Measurements from ENCODE around the gene OR1J1.
A peak's percentile ranks its signal among the peaks of the same experiment; 100 is the strongest.

Gene OR1J1

GRCh38 chr9:122477826-122478225 lies at the start of gene OR1J1:
Gene OR1J1 (minus strand): TSS chr9:122477926. CDS start chr9:122477926, 0 bp downstream.
- DNase-seq: no peak

- no peak for DNase-seq
These were observed 49.5 kb upstream of the OR1J1 start, which contains the start of gene OR1N1 for GRCh38 chr9:122527193-122527592. Gene OR1N1 (minus strand): TSS chr9:122527293. CDS start chr9:122527293, 0 bp downstream.

DNA sequence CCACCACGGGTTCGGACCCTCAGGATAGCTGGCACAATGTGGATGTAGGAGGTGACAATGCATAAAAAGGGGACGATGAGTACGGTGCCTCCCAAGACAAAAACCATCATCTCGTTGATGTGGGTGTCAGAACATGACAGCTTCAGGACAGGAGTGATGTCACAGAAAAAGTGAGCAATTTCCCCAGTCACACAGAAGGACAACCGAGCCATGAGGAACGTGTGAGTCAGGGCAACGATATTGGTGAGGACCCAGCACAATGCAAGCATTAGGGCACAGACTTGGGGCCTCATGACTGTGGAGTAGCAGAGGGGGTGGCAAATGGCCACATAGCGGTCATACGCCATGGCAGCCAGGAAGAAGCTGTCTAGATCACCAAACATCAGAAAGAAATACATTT lies 48.9 kb upstream of the OR1J1 start:
- no peak for DNase-seq

- no peak for DNase-seq
These were observed 41.6 kb upstream of the OR1J1 start for GRCh38 chr9:122519376-122519775.

DNA sequence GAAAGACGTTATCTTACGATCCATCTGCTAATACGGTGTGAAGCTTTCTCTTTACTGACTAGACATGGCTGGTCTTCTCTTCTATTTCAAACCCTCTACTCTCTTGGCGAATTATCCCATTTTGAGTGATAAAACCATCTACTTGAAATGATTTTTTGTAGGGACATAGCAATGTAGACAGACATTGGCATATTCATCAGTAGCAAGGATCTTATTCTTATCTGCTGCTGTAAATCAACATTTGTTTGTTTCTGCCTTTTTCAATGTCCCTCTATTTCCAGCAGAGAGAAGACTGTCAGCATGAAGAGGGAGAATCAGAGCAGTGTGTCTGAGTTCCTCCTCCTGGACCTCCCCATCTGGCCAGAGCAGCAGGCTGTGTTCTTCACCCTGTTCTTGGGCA lies 41.1 kb upstream of the OR1J1 start, which contains the start of gene OR1J4:
Gene OR1J4 (plus strand): TSS at position 301 of the 400 bp plus-strand sequence. CDS start 0 bp downstream, at position 301.
- DNase-seq: no peak

- DNase-seq: no peak
These were observed 40.5 kb upstream of the OR1J1 start for GRCh38 chr9:122518226-122518625.

DNA sequence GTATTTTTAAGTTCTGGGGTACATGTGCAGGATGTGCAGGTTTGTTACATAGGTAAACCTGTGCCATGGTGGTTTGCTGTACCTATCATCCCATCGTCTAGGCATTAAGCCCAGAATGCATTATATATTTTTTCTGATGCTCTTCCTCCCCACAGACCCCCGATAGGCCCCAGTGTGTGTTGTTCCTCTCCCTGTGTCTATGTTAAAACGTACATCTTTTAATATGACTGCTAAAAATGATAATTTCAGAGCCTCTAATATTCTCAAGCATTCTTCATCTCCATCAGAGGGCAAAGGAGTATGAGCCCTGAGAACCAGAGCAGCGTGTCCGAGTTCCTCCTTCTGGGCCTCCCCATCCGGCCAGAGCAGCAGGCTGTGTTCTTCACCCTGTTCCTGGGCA lies 32.8 kb upstream of the OR1J1 start, which contains the start of gene OR1J2:
Gene OR1J2 (plus strand): TSS at position 301 of the 400 bp plus-strand sequence. CDS start 0 bp downstream, at position 301.
- DNase-seq: no peak

GRCh38 chr9:122506964-122507363 lies 29.2 kb upstream of the OR1J1 start:
- DNase-seq: no peak

DNA sequence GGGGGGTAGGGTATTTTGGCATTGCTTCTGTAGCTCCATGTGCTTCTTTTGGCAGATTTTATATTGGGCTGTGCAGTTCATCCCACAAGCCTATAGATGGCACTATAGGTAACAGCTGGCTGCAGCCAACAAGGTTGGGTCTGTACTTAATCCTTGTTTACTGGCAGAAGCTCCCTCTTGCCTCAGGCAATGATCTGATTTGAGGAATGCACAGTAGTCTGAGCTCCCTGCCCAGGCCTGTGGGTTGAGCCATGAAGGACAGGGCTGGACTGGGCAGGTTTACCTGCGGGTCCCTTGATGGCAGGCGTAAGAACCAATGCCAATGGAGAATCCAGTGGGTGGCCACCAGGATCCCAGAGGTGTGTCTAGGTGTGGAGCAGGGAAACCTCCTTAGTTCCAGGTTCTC lies 21.2 kb upstream of the OR1J1 start:
- no peak for DNase-seq

DNA sequence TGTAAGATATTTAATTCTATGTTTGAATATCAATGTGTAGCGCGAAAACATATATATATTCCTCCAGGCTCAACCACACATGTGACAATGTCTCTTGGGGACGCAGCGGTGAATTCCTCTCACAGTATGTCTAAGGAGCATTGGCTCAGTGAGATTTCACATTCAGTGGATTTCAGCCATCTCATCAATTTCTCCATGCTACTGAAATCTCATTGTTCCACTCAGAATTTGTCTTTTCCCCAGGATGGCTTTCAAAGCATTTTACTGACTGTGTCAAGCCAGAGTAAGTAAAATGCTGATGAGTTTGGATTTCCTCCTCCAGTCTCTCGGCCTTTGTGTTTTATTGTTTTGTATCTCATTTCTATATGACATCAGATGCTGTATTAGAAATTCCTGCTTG lies 1.3 kb upstream of the OR1J1 start:
- DNase-seq: no peak

DNA sequence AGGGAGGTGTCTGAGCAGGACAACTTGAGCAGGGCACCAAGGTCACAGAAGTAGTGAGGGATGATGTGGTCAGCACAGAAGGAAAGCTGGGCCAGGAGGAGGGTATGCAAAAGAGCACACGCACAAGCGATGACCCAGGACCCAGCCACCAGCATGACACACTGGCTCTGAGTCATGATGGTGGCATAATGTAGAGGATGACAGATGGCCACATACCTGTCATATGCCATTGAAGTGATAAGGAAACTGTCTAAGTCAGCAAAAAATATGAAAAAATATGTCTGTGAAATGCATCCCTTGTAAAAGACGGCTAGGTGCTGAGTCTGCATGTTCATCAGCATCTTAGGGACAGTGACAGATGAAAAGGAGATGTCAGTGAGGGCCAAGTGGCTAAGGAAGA lies 380 bp downstream of the OR1J1 start:
- DNase-seq: no peak

DNA sequence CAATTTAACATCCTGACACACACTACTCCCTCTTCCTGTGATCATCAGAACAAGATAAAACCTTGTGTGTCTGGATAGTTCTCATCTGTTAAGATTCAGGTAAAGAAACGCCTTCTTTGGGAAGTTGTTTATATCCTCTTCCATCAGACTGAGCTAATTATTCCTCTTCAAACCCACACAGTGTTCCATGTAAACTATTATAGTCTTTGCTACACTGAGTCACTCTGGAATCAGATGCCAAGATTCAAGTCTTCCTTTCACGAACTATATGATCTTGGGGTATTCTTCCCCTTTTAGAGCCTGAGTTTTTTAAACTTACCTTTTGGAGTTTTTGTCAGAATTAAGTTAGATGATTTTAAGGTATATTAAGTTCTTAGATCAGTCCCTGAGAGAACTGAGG lies 2.0 kb downstream of the OR1J1 start:
- DNase-seq: no peak

DNA sequence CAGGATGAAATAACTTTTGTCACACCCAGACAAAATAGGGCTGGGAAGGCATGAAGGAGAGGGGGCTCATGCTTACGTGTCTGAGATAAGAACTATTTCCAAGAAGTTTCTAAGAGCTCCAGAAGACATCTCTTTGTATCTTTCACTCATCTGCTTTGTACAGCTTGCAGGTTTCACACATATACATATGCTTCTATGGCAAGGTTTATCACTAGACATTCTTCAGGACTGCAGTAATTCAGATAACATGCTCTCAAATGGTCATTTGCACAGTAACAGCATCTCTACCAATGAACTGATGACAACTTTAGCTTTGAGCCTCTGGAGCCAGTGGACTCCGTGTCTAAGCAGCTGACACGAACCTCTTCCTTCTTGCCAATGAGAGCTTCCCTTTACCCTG lies 3.2 kb downstream of the OR1J1 start:
- no peak for DNase-seq

- DNase-seq: no peak
These were observed 9.0 kb downstream of the OR1J1 start for GRCh38 chr9:122468735-122469134.

DNA sequence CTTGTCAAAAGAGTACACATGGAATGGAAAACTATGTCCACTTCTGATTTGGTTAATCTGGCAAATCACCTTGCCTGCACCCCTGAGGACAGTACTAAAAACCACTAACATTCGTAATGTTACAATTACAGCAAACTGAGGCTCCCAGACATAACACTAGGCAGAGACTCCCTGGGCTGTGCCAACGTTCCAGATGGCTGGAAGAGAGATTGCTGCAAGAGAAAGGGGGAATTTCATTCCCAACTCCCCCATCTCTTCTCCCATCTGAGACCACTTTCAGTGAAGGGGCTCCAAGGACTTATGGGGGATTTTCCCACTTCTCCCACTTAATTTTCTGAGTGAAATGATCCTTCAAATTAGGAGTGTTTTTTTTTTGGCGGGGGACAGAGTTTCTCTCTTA lies 11.3 kb downstream of the OR1J1 start:
- no peak for DNase-seq

GRCh38 chr9:122464633-122465567 lies 12.8 kb downstream of the OR1J1 start:
- peak; percentile 62 for DNase-seq

DNA sequence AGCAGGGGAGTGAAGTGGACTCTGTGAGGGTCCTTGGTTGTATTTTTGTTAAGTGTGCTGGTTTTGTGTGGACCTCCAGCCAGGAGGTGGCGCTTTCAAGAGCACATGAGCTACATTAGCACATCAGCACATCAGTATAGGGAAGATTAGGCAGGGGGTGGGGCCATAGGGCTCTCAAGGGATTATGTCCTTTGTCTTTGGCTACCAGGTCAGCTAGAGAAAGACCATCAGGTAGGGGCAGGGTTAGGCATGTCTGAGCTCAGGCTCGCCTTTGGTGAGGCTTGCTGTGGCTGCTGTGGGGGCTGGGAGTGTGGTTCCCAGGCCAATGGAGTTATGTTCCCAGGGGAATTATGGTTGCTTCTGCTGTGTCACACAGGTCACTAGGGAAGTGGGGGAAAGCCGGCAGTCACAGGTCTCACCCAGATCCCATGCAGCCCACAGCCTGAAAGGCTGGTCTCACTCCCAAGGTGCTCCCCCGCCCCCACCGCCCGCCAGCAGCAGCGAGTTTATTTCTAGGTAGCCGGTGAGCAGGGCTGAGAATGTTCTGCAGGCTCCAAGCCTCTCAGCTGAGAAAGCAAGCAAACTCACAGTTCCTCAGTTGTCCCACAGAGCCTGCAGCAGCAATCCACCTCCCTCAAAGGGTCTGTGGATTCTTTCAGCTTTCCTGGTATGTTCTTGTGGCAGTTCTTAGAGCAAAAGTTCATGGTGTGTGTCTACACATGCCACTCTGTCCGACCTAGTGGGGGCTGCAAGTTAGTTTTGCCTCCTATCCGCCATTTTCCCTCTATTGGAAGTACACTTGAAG lies 13.7 kb downstream of the OR1J1 start:
- DNase-seq: peak; percentile 6

GRCh38 chr9:122457787-122458186 lies 19.9 kb downstream of the OR1J1 start:
- no peak for DNase-seq

- DNase-seq: no peak
These were observed 21.6 kb downstream of the OR1J1 start for GRCh38 chr9:122456123-122456522.

GRCh38 chr9:122453677-122454135 lies 24.0 kb downstream of the OR1J1 start:
- DNase-seq: no peak

- DNase-seq: no peak
These were observed 30.8 kb downstream of the OR1J1 start for GRCh38 chr9:122446819-122447484.

- no peak for DNase-seq
These were observed 32.5 kb downstream of the OR1J1 start for GRCh38 chr9:122445155-122445749.

Data from activated gamma-delta T cell treated with Interleukin-2 at 50 U/mL for 16 hours (primary cell).